ENCODE measurements around the gene WDR19. TPM values are rescaled to one million over a fixed set of nuclear protein-coding genes. Genes with fewer than 3 reads are reported as not detected.

WDR19 gene
- total and polyA plus RNA-seq, 2 of the 4 experiments (the other 2 are of a cell fraction) = 16.0 to 22.6 TPM

- no TSS peak for BruUV-seq (replicated peaks)
- H3K4me1 ChIP-seq (ENCODE audit: control insufficient read depth, insufficient read depth, low read length) = 0 out of 2 replicates have a peak, but pooled peaks cover 3% of the 10 kb centered on the region
- no peak overlapping the region for H3K27ac ChIP-seq (ENCODE audit: insufficient read depth, low read length)
- no peak overlapping the region for H2BK15ac ChIP-seq (ENCODE audit: low read depth, low read length)
- H3K4me3 ChIP-seq (ENCODE audit: insufficient read depth, low read depth, low read length) = no peak overlapping the region
- TF ChIP-seq MXI1 (IDR thresholded peaks at IDR 0.05; ENCODE audit: borderline replicate concordance, low read depth, low read length) = no peak
- TF ChIP-seq CTCF (conservative IDR thresholded peaks at IDR 0.05; ENCODE audit: low read depth, low read length) = no peak
- TF ChIP-seq USF2 (IDR thresholded peaks at IDR 0.05; ENCODE audit: low read depth, low read length) = no peak
- TF ChIP-seq RAD21 (IDR thresholded peaks at IDR 0.05; ENCODE audit: low read length) = no peak
- no peak for TF ChIP-seq RFX5 (IDR thresholded peaks at IDR 0.05; ENCODE audit: low read depth, low read length)
- TF ChIP-seq POLR2A (IDR thresholded peaks at IDR 0.05; ENCODE audit: low read depth, low read length) = no peak
- no peak for TF ChIP-seq SMC3 (IDR thresholded peaks at IDR 0.05; ENCODE audit: low read depth, low read length)
- no peak for TF ChIP-seq MAFK (IDR thresholded peaks at IDR 0.05; ENCODE audit: low read depth, low read length)
- TF ChIP-seq CHD1 (IDR thresholded peaks at IDR 0.05; ENCODE audit: low read depth, low read length) = no peak
- TF ChIP-seq ELK1 (IDR thresholded peaks at IDR 0.05; ENCODE audit: borderline replicate concordance, low read depth, low read length) = no peak
- TF ChIP-seq FOS (IDR thresholded peaks at IDR 0.05; ENCODE audit: low read depth, low read length) = no peak
- no peak for TF ChIP-seq RCOR1 (IDR thresholded peaks at IDR 0.05; ENCODE audit: insufficient replicate concordance, low read length)
- TF ChIP-seq CEBPB (IDR thresholded peaks at IDR 0.05; ENCODE audit: low read depth, low read length) = no peak
- no peak for TF ChIP-seq NFE2L2 (IDR thresholded peaks at IDR 0.05; ENCODE audit: low read depth, low read length)
- no peak overlapping the region for H3K9ac ChIP-seq (ENCODE audit: low read depth, low read length)
- H2AK5ac ChIP-seq (ENCODE audit: low read depth, low read length) = no peak overlapping the region
- dilution Hi-C loops (cut with HindIII; ENCODE audit: low sequenced_read_pairs, unreplicated experiment) = no loop called here
- H4K8ac ChIP-seq (ENCODE audit: low read depth in 2 of 2, low read length in 2 of 2) = no peak overlapping the region
- no peak overlapping the region for H4K5ac ChIP-seq (ENCODE audit: low read depth, low read length)
- intact Hi-C loops (cut with micrococcal nuclease) = no loop called here
- H3K9me3 ChIP-seq (ENCODE audit: control insufficient read depth, insufficient read depth, low read length) = no peaks in the 10 kb centered on the region
- H2BK20ac ChIP-seq (ENCODE audit: low read depth, low read length) = no peak overlapping the region
- CTCF ChIA-PET = interaction anchor here (0.5 to 0.9 kb wide), 3 partner anchors 44 to 491 kb away, joined by 3 read pairs; no protein-coding TSS in a partner anchor
- POLR2A ChIA-PET (ENCODE audit: unreplicated experiment) = no interaction called here
- no CpG with 5 or more reads among the region's 7 CpGs for WGBS, 2 experiments (ENCODE audit: extremely low coverage in 2 of 2, insufficient read length in 1 of 2)
- no peak overlapping the region for H2AK9ac ChIP-seq (replicated peaks; ENCODE audit: low read depth, low read length, poor library complexity)
- H2BK120ac ChIP-seq (ENCODE audit: low read depth, low read length) = no peak overlapping the region
- no peaks in the 10 kb centered on the region for H4K20me1 ChIP-seq (ENCODE audit: insufficient read depth, low read length)
- in situ Hi-C loops (cut with MboI; ENCODE audit: low sequenced_read_pairs) = no loop called here
- no peak overlapping the region for H3K4me2 ChIP-seq (ENCODE audit: low read depth, low read length)
- no peak overlapping the region for H3K23ac ChIP-seq (ENCODE audit: low read depth, low read length)
- H4K91ac ChIP-seq (ENCODE audit: insufficient read depth, low read depth, low read length) = no peak overlapping the region
- DNase-seq (no peak), ATAC-seq (ENCODE audit: low read depth) (no peak)
- H3K79me1 ChIP-seq (ENCODE audit: low read depth in 1 of 2, low read length in 2 of 2) = no peaks in the 10 kb centered on the region
- peaks cover 16% of the 10 kb centered on the region for H3K36me3 ChIP-seq (ENCODE audit: control insufficient read depth, insufficient read depth, low read length)
- H3K4ac ChIP-seq (ENCODE audit: low read depth, low read length) = no peak overlapping the region
- H2BK5ac ChIP-seq (ENCODE audit: low read depth, low read length, poor library complexity, severe bottlenecking) = no peak overlapping the region
- H2AFZ ChIP-seq (replicated peaks; ENCODE audit: low read length, poor library complexity) = no peak overlapping the region
- no peak overlapping the region for H3K14ac ChIP-seq (replicated peaks; ENCODE audit: low read depth, low read length)
- H3K18ac ChIP-seq (ENCODE audit: low read depth, low read length) = no peak overlapping the region
- H3K27me3 ChIP-seq (ENCODE audit: control insufficient read depth, insufficient read depth, low read length) = no peaks in the 10 kb centered on the region
- H3K9me1 ChIP-seq (ENCODE audit: insufficient read depth, low read length) = peaks cover 4% of the 10 kb centered on the region; the same call in 1 of the 2 replicates
- no peak overlapping the region for H3K56ac ChIP-seq (ENCODE audit: extremely low read depth, insufficient read depth, low read length)
Measured at GRCh38 chr4:39285111-39285795, 102.9 kb downstream of the WDR19 start.

All from IMR-90 (cell line).